HepG2 (cell line): ENCODE measurements around the gene MPV17L. TPM values are rescaled to one million over a fixed set of nuclear protein-coding genes. Genes with fewer than 3 reads are reported as not detected.

Experiments used
- ARID2 ChIP-seq: sonication (generic); formaldehyde crosslinking; IDR thresholded peaks from 2 replicates; pipeline ENCODE4 v1.8.1; 2022; ENCODE audit warnings: mild to moderate bottlenecking, missing genetic modification reagents, borderline replicate concordance
- CREM ChIP-seq, 2 experiments: sonication (generic) in 1 of 2; formaldehyde crosslinking in 1 of 2; IDR thresholded peaks; 2 replicates each; pipeline versions ENCODE4 v1.4.0 to v1.6.1; 2016 to 2020; ENCODE audit warnings: antibody characterized with exemption in 1 of 2, mild to moderate bottlenecking in 1 of 2, missing genetic modification reagents in 1 of 2
- E2F2 ChIP-seq: sonication (generic); formaldehyde crosslinking; IDR thresholded peaks from 2 replicates; pipeline ENCODE4 v1.4.0; 2020; ENCODE audit warnings: missing genetic modification reagents, borderline replicate concordance
- MZF1 ChIP-seq: sonication (generic); formaldehyde crosslinking; IDR thresholded peaks from 2 replicates; pipeline ENCODE4 v1.8.1; 2023; ENCODE audit warnings: mild to moderate bottlenecking, missing genetic modification reagents, borderline replicate concordance
- PLRG1 ChIP-seq: fragments of 450-650 bp; conservative IDR thresholded peaks from 2 replicates; pipeline ENCODE4 v1.6.1; 2016
- PLSCR1 ChIP-seq: sonication (generic); formaldehyde crosslinking; IDR thresholded peaks from 2 replicates; pipeline ENCODE4 v1.5.0; 2020; ENCODE audit warnings: missing genetic modification reagents, mild to moderate bottlenecking, borderline replicate concordance
- SIN3B ChIP-seq: fragments of 150-350 bp; IDR thresholded peaks from 2 replicates; pipeline ENCODE4 v1.6.1; 2014; ENCODE audit warnings: low read length
- SIX1 ChIP-seq: sonication (generic); formaldehyde crosslinking; IDR thresholded peaks from 2 replicates; pipeline ENCODE4 v1.4.0; 2020; ENCODE audit warnings: missing genetic modification reagents, borderline replicate concordance
- SMYD3 ChIP-seq: sonication (generic); formaldehyde crosslinking; IDR thresholded peaks from 2 replicates; pipeline ENCODE4 v1.8.1; 2023; ENCODE audit warnings: mild to moderate bottlenecking, missing genetic modification reagents
- ZBTB8A ChIP-seq: sonication (generic); formaldehyde crosslinking; IDR thresholded peaks from 2 replicates; pipeline ENCODE4 v1.4.0; 2020; ENCODE audit warnings: mild to moderate bottlenecking, low read depth, missing genetic modification reagents, borderline replicate concordance
- ZMYM4 ChIP-seq: sonication (generic); formaldehyde crosslinking; IDR thresholded peaks from 2 replicates; pipeline ENCODE4 v1.8.1; 2023; ENCODE audit warnings: mild to moderate bottlenecking, missing genetic modification reagents
- ZNF407 ChIP-seq: sonication (generic); formaldehyde crosslinking; IDR thresholded peaks from one replicate; pipeline ENCODE4 v1.5.1; 2020; ENCODE audit warnings: mild to moderate bottlenecking, missing genetic modification reagents; ENCODE audit errors: not compliant biosample characterization
- ZNF547 ChIP-seq: sonication (generic); formaldehyde crosslinking; IDR thresholded peaks from 2 replicates; pipeline ENCODE4 v1.5.1; 2020; ENCODE audit warnings: mild to moderate bottlenecking, missing genetic modification reagents
- ZNF549 ChIP-seq: sonication (generic); formaldehyde crosslinking; IDR thresholded peaks from 2 replicates; pipeline ENCODE4 v1.5.0; 2020; ENCODE audit warnings: missing genetic modification reagents
- ZNF580 ChIP-seq: IDR thresholded peaks from 2 replicates; pipeline ENCODE4 v1.6.1; 2016; ENCODE audit warnings: low read depth, borderline replicate concordance
- ZNF619 ChIP-seq: sonication (generic); formaldehyde crosslinking; IDR thresholded peaks from 2 replicates; pipeline ENCODE4 v1.4.0; 2020; ENCODE audit warnings: mild to moderate bottlenecking, missing genetic modification reagents
- ZNF782 ChIP-seq: sonication (generic); formaldehyde crosslinking; IDR thresholded peaks from 2 replicates; pipeline ENCODE4 v1.4.0; 2020; ENCODE audit warnings: missing genetic modification reagents, mild to moderate bottlenecking, borderline replicate concordance
- ZNF839 ChIP-seq: sonication (generic); formaldehyde crosslinking; IDR thresholded peaks from 2 replicates; pipeline ENCODE4 v1.4.0; 2020; ENCODE audit warnings: missing genetic modification reagents, mild to moderate bottlenecking, borderline replicate concordance
- polyA plus RNA-seq, 8 experiments: library from polyadenylated mRNA; depleted of rRNA in 3 of 8; stranded (reverse) in 7 of 8; unstranded in 1 of 8; fragments of >200 nt; fragmentation: Illumina TruSeq in 4 of 8; extraction: Trizol in 4 of 8; gene quantifications; 2 replicates each; pipeline versions ENCODE4 v1.2.1 to v1.2.3, GENCODE V29; 2011 to 2016; ENCODE audit warnings: low read depth in 4 of 8, missing spikeins in 1 of 8, mixed read lengths in 1 of 8; ENCODE audit not compliant: insufficient read depth in 1 of 8
- total RNA-seq, 5 experiments: library from RNA; depleted of rRNA; stranded (reverse); fragments of >200 nt; fragmentation: Illumina TruSeq; extraction: Trizol; gene quantifications; 2 replicates each; pipeline ENCODE4 v1.2.3, GENCODE V29; 2016; ENCODE audit warnings: low read depth in 1 of 5
- TF ChIP-seq, protein P1 (sequence below): sonication (generic); formaldehyde crosslinking; IDR thresholded peaks from 2 replicates; pipeline ENCODE4 v1.4.0; 2020; ENCODE audit warnings: low read depth, mild to moderate bottlenecking, missing genetic modification reagents

The MPV17L gene
- total and polyA plus RNA-seq, 2 of the 13 experiments (the other 11 are each of a cell fraction or from before 2014, with no cell fraction given): 34.7 to 63.8 TPM

DNA sequence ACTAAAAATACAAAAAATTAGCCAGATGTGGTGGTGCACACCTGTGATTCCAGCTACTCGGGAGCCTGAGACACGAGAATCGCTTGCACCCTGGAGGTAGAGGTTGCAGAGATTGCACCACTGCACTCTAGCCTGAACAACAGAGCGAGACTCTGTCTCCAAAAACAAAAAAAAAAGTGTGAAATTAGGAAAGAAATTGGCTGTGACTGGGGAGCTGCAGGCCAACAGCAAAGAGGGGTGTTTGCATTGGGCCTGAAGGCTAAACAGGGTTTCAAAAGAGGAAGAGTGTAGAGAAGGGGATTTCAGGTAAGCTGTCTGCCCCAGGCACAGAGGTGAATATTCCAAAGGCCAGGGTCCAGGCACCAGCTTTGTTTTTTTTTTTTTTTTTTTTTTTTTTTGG, 48.2 kb downstream of the MPV17L start (continued):
- TF ChIP-seq, protein P1, sequence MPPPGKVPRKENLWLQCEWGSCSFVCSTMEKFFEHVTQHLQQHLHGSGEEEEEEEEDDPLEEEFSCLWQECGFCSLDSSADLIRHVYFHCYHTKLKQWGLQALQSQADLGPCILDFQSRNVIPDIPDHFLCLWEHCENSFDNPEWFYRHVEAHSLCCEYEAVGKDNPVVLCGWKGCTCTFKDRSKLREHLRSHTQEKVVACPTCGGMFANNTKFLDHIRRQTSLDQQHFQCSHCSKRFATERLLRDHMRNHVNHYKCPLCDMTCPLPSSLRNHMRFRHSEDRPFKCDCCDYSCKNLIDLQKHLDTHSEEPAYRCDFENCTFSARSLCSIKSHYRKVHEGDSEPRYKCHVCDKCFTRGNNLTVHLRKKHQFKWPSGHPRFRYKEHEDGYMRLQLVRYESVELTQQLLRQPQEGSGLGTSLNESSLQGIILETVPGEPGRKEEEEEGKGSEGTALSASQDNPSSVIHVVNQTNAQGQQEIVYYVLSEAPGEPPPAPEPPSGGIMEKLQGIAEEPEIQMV (CRISPR knock-in tag): no peak
- TF ChIP-seq MZF1 (CRISPR knock-in tag): no peak
- TF ChIP-seq ZNF619: no peak; the same call in 1 of the 2 replicates
- TF ChIP-seq PLRG1: no peak
- no peak for TF ChIP-seq PLSCR1 (CRISPR knock-in tag)
- TF ChIP-seq CREM (IDR thresholded peaks at IDR 0.05): no peak
- TF ChIP-seq CREM (CRISPR knock-in tag; IDR thresholded peaks at IDR 0.05): no peak
- TF ChIP-seq ARID2: no peak
- no peak for TF ChIP-seq SIX1 (CRISPR knock-in tag)
- TF ChIP-seq ZNF547: no peak
- TF ChIP-seq E2F2: 0 out of 2 replicates have a peak, but pooled peaks have one; percentile 22
- TF ChIP-seq ZNF549 (CRISPR knock-in tag): no peak
- TF ChIP-seq ZNF407 (CRISPR knock-in tag): no peak
- no peak for TF ChIP-seq SMYD3 (CRISPR knock-in tag)
- no peak for TF ChIP-seq ZBTB8A (CRISPR knock-in tag)
- TF ChIP-seq ZNF839 (CRISPR knock-in tag): no peak
- no peak for TF ChIP-seq ZMYM4
- no peak for TF ChIP-seq ZNF580 (CRISPR knock-in tag)
- no peak for TF ChIP-seq ZNF782 (CRISPR knock-in tag)
- TF ChIP-seq SIN3B: no peak
